ENCODE results near the gene ARHGAP26.

The ARHGAP26 gene

DNA sequence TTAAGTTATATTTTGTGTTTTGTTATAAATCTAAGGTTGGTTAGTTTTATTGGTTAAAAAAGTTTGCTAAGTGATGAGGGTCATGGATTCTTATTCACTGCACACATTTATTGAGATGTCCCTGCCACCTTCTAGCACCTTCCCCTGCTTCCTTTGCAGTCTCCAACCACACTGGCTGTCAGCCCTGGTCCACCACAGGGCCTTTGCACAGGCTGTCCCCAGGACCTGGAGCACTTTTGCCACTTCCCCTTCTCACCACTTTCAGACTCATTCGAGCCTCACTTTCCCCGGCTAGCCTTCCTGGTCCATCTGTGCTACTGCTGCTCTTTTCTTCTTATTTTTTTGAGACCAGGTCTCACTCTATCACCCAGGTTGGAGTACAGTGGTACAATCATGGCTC, 45.3 kb downstream of the ARHGAP26 start:
- no peak for DNase-seq

DNA sequence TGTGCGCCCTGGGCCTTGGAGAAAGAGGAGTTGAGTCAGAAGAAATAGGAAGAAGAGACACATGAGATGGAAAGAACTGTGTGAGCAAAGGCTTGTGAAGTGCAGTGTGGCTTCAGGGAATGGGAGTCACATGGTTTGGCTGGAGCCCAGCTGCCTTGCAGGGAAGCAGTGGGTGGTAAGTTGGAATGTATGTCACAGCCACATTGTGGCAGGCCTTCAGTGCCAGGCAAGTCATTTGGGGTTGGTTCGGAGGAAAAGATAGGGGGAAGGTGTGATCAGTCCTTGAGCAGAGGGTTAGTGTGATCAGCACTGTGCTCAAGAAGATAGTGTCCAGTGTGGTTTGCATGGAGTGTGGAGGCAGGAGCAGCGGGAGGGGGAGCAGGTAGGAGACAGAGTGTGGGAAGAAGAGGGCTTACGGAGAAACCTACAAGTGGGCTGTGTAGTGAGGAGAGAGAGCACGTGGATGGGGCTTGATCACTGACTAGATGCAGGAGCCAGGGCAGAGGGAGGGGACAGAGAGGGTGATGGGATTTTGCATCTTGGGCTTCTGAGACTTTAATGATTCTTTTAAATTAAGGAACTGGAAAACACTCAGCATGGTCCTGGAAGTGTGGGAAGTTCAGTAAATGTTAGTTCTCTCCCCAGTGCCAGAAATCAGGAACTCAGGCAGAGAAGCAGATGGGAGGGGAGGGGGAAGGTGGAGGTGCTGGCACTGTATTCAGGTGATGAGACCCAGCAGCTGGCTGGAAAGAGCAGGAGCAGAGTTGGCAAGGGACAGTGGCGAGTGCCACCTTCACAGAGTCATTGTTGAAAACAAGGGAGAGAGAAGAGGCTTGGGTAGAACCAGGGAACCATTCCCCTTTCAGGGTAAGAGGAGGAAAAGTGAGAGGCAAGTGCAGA, 46.6 kb downstream of the ARHGAP26 start:
- no peak for DNase-seq

DNA sequence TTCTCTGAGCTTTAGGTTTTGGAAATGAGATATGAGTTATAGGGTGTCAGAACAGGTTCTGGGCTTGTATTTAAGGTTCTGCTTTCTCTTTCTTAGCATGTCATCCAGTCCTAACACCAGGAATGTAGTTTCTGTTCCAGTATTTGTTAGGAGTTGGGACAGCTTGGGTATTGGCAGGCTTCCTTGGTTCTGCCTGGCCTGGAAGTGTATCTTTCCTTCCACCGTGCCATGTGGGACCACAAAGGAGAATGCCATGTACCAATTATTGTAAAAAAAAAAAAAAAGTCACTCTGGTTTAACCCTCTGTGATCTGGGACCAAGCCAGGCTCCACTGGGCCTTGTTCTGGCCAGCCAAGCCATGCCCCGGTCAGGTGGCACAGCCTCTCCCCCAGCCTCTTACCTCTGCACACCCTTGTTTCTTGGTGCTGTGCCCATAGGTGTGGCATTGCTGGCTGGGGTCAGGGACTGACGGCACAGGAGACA, 47.8 kb downstream of the ARHGAP26 start:
- DNase-seq, result no peak

DNA sequence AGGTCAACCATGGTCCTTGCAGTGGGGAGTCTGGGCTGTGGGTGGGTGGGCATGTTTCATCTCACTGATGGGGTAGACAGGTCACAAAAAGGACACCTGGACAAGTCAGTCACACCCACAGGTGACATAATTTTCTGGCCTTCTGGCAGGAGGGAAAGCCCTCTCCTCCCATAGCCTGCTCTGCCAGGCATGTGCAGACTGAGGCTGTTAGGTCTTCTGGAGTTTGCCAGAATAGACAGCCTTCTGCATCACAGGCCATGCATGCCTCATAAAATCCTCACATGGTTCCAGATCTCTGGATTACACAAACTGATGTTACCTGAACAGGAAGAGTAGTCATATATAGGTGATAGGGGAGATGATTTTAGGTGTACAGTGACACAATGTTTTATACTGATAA, 49.1 kb downstream of the ARHGAP26 start:
- DNase-seq, result no peak

DNA sequence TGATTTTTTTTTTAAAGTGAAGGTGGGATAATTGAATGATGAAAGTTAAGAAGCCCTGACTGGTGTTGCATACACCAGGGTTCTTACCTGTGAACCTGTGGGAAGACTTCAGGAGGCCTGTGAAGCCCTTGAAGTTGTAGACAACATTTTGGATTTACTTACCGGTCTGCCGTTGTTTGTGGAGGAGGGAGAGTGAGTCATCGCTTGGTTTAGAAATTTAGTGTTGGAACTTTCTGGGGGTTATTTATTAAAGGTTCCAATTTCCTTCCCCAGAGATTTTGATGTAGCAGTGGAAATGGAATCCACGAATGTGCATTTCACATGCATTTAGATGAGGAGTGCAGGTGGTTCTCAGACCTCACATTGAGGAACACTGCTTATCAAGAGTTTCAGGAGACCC, 49.6 kb downstream of the ARHGAP26 start:
- no peak for DNase-seq

DNA sequence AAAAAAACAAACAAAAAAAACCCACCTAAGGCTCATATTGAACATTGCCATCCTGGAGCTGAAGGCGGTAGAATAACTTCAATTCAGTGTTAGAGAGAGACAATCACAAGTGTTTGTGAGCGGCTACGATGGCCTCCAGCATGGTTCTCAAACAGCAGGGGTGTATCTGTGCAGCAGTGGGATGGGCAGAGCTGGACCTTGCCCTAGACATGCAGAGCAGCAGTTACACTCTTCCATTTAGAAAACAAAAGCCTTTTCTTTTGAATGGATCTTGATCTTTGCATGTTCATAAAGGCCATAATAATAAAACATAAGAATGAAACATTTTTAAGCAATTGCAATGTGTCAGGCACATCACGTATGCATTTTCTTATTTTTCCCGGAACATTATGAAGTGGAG, 50.3 kb downstream of the ARHGAP26 start:
- no peak for DNase-seq

DNA sequence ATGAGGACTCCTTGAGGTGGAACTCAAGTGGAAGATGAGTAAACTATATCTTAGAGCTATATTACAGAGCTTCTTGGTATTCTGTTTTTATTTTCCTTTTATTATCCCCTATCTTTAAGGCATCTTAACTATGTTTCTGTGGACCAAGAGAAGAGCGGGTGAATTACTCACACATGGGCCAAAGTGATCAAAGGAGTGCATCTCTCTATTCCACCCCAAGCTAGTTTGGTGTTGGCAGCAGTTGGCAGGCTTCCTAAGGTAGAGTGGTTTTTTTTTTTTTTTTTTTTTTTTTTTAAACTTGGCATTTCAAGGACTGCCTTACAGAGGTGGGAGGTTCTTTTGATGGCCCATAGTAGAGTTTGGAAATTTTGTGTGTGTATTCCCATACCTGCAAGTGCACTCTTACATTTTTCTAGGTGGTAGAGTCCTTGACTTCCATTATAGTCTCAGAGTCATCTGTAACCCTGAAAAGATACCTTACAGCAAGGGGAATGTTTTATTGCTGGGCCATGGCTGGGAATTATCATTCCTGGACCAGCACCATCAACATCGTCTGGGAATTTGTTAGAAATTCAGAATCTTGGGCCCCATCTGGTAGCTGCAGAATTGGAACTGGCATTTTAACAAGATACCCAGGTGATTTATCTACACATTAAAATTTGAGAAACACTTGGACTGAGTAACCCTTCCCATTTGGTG, 51.0 kb downstream of the ARHGAP26 start:
- no peak for DNase-seq

DNA sequence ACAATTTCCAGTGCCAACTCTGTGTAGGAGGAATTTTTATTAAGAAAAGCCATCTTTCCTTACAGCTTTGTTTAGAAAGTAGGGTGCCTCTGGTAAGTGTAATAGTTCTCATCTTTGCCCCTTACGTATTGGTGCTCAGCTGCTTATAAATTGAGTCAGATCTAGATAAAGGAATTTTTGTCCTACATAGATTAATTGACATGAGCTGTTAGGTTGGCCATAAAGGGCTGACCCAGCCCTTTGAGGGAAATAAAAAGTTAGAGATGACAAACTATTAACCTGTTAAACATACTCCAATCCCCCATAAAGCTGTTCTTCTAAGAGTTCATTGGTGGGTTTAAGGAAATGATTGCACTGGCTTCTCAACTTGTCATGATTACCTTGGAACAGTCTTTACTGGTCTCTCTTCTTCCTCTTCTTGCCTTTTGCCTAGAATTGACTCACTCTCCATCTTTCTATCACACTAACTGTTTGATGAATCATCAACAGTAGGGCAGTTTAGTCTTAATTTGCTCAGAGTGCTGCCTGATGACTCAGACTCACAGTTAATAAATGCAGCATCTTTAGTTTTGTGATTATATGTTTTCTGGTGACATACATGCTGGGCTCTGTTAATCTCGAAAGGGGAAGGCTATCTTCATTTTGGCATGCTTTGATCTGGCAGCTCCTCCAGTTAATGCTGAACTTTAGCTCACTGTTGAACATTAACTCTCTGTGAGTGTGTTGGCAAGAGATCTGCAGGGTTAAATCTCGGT, 51.7 kb downstream of the ARHGAP26 start:
- no peak for DNase-seq

DNA sequence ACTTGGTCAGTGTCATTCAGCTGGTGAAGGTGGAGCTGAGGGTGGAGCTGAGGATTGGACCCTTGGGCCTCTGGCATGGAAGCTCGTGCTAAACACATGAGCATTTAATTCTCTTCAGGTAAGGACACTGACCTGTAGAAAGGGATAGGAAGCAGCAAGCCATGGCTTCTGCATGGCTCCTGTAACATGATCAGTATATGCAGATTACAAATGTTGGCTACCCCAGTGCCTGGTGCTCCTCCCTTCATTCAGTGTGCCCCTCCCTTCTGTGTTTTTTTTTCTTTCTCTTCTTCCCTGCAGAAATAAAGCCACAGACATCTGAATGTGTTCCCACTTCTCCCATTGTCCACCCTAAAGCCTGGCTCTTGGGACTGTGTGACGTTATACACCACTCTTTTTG, 52.9 kb downstream of the ARHGAP26 start:
- no peak for DNase-seq

DNA sequence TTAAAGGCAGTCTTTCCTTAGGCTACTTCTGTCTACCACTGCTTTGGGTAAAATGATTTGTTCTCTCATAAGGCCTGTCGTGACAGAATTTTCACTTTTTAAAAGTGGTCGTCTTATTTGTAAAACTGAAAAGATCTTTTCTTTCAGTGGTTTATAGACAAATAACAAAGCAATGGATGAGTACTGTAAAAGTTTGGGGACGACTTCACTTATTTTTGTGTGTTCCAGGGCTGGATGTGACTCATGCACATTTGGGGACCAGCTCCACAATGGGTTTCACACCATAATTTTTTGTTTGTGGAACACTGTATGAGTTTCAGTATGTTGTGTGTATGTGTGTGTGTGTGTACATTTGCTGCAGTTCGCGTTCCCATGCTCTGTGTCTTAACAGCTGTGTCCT, 53.6 kb downstream of the ARHGAP26 start:
- DNase-seq, result no peak

DNA sequence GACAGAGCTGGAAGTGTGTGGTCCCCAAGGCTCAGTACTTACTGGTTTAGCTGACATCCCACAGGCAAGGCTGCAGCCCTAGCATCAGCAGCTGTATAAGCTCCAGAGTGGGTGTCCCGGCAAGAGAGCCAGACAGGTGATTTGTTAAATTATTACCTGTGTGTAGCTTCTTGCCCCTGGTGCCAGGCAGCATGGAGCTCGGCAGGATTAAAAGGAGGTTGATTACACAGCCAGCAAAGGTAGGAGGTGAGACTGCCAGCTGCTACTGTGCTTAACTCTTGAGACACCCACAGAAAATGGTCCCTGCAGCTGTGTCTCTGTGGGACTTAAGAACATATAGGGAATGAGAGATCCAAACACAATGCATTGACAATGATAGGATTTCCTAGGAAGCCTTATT, 54.2 kb downstream of the ARHGAP26 start:
- no peak for DNase-seq

DNA sequence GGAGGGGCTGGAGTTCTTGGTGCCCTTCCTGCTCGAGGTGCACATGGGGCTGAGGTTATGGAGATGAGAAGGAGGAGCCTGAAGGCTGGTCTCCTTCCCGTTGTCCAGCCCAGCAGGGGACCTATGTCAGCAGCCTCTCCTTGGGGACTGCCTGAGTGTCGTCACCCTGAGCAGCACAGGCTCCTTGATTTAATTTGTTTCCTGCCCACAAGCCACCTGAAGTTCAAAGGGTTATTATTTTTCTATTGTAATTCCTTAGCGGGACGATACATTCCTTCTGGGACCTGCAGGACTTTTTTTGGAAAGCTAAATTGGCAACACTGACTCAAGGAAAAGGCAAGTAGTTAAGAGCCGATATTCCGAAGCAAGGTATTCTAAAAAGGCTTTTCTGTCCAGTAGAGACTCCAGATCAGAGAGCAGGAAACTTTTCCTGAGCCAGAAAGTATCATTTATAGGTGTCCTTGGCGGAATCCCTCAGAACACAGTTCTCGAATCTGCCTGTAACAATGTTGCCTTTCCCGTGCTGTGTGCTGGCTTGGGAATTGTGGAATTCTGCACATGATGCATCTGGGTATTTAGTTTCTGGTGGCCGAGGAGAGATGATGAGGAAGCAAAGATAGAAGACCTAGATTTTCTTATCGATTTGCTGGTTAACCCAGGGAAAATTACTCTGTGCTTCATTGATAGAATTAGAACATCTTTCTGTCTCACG, 55.4 kb downstream of the ARHGAP26 start:
- DNase-seq, result no peak

DNA sequence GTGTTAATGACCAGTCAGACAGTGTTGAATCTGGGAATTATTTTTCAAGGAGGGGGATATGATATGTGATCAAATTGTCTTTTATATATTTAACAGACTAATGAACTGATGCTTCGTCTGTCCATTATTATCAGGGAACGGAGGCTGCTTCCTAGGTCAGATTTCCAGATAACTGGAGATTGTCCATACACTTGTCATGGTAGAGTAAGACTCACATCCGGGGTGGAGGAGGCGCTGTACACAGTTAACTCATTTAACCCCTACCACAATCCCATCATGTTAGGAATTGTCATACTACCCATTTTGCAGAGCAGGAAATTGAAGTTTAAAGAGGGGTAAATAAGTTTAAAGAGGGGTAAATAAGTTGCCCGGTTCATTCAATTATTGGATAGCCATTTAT, 55.9 kb downstream of the ARHGAP26 start:
- no peak for DNase-seq

DNA sequence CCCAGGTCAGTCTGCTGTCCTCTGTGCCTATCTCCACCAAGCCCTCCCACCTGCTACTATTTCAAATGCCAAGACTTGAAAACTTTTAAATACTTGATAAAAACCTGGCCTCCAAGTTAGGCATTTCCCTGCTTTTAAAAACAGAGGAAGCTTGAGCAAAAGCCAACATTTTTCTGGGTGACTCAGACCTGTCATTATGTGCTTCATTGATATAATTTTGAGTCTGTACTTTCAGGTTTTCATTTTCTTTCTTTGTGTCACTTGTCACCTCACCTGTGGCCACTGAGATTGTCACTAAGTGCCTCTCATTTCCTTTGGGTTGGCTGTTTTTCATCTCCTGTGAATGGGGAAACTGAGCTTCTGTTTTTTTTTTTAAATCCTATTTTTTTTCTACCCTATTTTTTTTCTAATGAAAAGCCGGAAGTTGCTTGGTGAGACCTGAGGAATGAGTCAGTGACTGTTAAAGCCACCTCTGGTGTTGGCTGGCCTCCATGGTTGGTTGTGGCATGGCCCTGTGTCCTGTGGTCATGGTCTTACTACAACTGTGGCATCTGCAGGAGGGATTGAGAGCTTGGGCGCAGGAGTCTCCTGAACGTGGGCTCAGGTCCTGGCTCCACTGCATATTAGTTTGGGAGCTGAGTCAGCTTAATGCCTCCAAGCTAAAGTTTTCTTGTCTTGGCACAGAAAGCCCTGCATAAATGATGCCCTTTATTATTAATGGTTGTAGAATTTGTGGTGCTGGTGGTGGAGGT, 56.7 kb downstream of the ARHGAP26 start:
- no peak for DNase-seq

DNA sequence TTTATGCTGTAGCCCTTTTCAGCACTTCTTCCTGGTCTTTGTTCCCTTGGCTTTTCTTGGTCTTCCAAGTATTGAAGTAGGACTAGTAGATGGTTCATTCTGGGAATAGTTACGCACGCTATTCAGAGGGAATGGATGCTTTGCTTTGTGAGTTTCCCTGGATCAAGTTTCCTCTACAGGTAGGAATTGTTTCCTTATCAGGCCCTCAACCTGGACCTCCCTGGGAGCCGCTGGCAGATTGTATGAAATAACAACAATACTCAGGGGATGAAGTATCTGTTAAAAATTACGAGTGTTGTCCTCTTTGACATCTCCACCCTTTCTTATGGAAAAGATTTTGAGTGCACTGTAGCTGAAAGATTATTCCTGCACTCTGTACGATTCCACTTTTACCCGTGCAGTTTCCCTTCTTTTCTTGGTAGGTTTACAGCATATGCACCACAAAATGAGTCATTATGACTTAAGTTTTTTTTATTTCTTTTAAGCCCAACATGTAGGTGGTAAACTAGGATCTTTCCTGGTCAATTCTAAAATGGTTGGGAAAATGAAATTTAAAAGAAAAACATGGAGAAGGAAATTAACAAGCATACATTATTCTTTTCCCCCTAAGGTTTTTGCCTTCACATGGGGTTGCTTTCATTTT, 57.9 kb downstream of the ARHGAP26 start:
- DNase-seq, result no peak

DNA sequence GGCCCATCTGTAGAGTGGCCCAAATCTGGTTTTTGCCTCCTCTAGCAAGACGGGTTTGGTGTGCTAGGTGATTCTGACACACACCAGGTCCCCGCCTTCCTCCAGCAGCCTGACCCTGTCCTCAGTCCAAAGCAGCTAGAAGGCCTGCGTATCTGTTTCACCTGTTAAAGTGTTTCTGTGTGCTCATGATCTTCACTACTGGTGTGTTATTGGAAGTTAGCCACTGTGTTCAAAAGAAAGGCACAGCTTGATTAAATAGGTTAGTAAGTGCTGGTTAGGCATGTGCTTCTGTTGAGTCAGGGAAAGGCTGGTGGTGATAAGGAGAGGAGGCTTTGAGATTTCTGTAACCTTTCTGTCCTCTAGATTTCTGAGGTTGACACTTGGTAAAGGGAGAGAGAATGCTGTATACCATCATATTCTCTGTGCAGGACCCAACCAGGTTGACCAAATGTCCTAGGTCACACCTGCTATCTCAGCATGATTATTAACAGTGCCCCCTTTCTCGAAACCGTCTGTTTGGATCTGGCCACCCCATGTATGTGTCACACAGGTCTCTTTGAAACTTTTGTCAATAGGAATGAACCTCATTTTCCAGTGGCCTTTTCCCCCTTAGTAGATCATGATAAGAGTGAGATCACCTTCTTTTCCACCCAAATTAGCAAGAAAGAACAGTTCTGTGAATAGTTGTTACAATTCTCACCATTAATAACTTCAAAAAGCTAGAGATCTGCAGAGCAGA, 58.8 kb downstream of the ARHGAP26 start:
- no peak for DNase-seq

DNA sequence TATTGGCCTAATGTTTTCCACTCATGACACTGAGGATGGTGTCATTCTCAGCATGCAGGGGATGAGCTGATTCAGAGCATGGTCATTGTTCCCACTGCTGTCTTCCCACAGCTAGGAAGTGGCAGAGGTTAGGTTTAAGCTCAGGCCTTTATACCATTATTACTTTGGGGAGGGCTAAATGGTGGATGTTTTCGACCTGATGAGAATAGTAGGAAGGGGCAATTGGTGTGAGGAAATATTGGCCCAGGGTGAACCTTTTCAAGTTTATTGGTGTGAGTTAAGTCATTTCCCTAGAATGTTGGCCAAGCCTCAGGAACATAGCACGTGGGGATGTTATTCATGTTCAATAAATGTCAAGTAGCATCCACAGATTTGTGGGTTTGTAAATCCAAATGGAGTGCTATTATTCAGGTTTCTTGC, 59.6 kb downstream of the ARHGAP26 start:
- no peak for DNase-seq

DNA sequence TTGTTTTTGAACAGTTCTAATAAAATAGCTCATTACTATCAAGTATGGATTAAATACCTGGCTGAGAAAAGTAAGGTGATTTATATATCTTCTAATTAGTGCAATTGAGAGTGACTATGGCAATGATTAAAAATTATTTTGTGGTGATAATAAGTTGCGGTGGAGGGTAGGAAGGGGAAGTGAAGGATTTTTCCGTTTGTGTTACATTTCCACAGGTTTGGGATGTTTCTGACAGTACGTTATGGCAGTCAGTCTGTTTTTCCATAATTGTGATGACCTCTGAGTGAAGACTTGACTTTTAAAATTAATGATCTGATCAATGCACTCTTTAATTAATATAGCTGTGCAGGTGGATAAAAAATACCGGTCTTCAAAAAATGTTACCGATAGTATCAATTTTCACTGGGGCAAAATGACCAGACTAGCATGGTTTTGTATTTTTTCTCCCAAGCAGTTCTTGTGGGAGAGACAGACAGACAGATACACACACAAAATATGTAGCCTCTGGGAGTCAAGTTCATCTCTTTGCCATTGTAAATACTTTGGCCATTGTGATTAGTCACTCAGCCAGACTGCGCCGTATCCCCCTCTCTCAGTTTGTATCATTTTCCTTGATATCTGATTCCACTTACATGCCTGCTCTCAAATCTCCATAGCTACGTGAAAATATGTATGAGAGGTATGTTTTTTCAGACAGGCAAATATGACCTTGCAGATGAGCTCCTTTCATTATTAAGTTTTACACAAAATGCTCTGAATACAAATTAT, 60.2 kb downstream of the ARHGAP26 start:
- no peak for DNase-seq

DNA sequence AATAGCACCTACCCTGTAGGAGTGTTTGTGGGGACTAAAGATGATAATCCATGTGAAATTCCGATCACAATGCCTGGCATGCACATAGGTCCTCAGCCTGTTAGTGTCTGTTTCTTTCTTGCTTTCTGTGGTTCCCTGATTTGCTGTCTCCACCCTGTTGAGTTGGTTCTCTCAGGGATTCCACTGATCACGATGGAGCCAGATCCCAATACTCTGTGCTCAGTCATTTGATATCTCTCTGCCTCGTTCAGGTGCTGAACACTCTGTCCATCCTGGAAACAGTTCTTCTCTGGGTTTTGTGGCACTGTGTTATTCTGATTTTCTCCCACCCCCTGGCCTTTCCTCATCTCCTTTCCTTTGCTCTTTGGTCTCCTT, 60.8 kb downstream of the ARHGAP26 start:
- no peak for DNase-seq

DNA sequence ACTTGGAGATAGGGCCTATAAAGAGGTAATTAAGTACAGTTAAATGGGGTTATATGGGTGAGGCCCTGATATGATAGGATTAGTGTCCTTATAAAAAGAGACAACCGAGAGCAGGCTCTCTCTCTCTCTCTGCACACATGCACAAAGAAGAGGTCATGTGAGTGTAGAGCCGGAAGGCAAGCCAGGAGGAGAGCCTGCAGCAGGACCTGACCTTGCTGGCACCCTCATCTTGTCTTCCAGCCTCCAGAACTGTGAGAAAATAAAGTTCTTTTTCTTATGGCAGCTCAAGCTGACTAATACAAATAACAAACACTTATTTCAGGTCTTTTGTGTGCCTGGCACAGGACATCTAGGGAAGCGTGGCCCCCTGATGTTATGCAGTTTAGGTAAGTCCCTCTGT, 62.1 kb downstream of the ARHGAP26 start:
- no peak for DNase-seq
